NCI-H2171 (cell line): Measurements from ENCODE around the gene STX1B.
A peak's percentile ranks its signal among the peaks of the same experiment; 100 is the strongest.

Experiments used
- DNase-seq: peaks from one replicate; lab custom pipeline; 2025; lab: John Stamatoyannopoulos, UW

STX1B gene

DNA sequence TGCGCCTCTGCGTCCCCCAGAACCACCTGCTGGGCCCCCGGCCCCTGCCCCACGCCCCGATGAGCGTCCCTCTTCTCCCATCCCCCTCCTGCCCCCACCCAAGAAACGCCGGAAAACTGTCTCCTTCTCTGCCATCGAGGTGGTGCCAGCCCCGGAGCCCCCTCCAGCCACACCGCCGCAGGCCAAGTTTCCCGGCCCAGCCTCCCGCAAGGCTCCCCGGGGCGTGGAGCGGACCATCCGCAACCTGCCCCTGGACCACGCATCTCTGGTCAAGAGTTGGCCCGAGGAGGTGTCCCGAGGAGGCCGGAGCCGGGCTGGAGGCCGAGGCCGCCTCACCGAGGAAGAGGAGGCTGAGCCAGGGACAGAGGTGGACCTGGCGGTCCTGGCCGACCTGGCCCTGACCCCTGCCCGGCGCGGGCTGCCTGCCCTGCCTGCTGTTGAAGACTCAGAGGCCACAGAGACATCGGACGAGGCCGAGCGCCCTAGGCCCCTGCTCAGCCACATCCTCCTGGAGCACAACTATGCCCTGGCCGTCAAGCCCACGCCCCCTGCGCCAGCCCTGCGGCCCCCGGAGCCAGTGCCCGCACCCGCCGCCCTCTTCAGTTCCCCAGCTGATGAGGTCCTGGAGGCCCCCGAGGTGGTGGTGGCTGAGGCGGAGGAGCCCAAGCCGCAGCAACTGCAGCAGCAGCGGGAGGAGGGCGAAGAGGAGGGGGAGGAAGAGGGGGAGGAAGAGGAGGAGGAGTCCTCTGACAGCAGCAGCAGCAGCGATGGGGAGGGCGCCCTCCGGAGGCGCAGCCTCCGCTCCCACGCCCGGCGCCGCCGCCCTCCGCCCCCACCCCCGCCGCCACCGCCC, 31.0 kb downstream of the STX1B start:
- no peak for DNase-seq

DNA sequence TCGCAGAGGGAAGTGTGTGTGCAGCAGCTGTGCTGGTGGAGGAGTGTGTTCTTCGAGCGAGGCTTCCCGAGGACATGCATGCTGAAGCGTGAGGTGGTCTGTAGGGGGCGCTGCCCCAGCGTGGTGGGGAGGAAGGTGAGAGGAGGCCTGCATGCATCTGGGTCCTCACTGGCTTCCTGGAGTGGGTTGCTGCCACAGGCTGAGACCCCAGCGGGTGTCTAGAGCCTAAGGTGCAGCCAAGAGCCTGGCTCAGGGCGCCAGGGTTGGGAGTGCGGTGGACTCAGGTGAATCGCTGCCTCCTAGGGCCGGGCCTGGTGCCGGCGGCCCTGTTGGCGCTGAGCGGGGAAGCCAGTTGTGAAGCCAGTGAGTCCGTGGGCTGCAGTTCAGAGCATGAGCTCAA, 32.9 kb downstream of the STX1B start:
- DNase-seq, result no peak

DNA sequence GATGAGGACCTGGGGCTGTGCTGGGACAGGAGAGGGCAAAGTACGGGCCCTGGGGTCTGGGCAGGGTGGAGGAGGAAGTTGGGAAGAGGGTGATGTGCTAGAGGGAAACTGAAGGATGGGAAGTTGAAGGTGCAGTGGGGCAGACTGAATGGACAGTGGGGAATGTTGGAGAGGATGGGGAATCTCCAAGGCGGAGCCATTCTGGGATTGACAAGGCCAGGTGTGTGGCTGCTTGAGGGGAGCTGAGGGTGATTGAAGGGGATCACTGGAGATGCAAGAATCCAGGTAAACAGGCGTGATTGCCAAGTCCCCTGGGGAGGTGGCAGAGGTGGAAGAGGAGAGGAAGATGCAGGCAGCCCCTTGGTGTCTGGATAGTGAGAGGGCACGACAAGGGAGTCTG, 34.0 kb downstream of the STX1B start:
- DNase-seq, result no peak

DNA sequence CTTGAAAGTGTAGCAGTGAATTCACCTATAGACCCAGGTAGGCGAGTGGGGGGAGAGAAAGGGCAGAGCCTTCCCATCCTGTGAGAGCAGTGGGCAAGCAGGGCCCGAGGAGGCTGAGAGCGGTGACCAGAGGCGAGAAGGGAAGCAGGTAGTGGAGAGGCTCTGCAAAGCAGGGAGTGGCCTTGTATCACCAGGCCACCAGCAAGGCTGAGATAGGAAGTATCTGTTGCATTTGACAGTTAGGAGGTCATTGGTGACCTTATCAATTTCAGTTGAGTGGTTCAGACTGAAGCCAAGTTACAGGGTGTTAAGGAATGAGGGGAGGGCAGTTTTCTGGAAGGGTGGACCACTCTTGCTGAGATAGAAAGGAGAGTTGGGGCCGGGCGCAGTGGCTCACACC, 36.1 kb downstream of the STX1B start:
- no peak for DNase-seq

DNA sequence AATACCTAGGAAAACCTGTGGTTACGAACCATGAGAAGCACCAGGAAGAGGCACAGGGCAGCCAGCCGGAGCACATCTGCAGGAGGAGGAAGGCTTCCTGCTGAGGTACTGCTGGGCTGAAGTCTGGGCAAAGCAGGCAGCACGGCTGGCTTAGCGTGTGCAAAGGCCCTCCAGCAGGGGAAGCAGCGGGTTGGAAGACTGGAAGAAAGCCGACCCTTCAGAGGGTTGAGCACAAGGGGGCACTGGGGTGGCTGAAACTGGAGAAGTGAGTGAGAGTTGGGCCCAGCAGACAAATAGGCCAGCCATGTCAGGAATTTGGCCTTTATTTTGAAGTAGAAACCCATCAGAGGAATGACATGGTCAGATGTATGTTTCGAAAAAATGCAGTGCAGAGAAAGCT, 37.6 kb downstream of the STX1B start:
- DNase-seq, result no peak

DNA sequence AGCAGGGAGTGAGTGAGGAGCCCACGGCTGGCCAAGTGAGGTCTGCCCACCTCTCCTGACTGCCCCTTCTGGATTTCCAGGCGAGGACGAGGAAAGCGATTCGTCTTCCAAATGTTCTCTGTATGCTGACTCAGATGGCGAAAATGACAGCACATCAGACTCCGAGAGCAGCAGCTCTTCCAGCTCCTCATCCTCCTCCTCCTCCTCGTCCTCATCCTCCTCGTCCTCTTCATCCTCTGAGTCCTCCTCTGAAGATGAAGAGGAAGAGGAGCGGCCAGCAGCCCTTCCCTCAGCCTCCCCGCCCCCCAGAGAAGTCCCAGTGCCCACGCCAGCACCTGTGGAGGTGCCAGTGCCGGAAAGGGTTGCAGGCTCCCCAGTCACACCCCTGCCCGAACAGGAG, 39.1 kb downstream of the STX1B start:
- DNase-seq, result no peak

DNA sequence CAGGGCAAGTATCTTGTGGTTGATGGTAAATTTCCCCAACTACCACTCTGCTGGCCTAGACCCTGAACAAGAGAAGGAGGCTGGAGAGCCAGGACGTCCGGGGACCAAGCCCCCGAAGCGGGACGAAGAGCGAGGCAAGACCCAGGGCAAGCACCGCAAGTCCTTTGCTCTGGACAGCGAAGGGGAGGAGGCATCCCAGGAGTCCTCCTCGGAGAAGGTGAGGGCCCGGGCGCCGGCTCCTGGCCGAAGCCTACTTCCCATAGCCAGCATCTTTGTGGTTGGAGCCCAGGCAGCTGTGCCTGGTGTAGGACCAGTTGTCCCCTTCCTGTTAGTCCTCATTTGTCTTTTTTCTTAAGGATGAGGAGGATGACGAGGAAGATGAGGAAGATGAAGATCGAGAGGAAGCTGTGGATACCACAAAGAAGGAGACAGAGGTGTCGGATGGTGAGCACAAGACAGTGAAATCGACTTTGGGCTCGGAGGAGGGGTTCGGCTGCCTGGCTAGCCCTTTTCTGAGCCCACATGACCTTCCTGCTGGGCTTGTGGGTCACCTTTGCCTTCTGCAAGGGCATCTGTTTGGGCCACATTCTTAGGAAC, 41.1 kb downstream of the STX1B start:
- DNase-seq, result no peak

DNA sequence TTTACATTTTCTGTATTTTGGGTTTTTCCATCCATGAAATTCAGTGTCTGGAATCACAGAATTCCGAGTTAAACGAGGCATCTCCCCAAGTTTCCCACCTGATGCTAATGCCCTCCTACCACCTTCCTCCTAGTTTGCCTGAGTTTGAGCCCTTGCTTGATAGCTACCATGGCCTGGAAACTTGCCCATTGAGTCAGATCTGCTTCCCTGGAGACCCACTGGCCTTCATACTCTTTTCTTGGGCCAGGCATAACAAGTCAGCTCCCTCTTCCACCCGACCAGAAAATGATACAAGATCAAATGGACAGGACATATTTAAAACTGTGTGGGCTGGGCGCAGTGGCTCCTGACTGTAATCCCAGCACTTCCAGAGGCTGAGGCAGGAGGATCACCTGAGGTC, 42.6 kb downstream of the STX1B start:
- no peak for DNase-seq

DNA sequence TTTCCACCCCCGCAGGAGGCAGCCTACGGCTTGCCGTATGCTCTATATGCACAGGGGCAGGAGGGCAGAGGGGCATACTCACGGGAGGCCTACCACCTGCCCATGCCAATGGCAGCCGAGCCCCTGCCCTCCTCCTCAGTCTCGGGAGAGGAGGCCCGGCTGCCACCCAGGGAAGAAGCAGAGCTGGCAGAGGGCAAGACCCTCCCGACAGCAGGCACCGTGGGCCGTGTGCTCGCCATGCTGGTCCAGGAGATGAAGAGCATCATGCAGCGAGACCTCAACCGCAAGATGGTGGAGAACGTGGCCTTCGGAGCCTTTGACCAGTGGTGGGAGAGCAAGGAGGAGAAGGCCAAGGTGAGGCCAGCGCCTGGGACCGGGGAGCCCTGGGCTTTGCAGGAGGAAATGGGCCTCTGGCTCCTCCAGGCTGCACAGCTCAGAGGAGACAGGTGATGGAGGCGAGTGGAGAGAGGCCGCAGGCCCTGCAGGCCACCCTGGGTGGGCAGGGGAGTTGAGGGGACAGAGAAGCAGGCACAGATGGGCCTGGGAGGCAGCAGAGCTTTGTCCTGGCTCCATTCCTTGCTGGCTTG, 44.3 kb downstream of the STX1B start:
- no peak for DNase-seq

DNA sequence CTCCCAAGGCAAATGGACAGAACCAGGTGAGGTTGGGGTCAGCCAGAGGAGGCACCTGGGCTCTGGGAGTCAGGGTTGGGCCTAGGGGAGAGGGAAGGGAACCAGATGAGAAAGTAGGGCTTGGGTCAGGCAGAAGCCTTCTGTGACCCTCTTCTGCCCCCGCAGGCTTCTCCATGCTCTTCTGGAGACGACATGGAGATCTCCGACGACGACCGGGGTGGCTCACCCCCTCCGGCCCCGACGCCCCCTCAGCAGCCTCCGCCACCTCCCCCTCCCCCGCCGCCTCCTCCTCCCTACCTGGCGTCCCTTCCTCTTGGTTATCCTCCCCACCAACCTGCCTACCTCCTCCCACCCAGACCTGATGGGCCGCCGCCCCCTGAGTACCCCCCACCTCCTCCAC, 45.0 kb downstream of the STX1B start:
- DNase-seq, result no peak

DNA sequence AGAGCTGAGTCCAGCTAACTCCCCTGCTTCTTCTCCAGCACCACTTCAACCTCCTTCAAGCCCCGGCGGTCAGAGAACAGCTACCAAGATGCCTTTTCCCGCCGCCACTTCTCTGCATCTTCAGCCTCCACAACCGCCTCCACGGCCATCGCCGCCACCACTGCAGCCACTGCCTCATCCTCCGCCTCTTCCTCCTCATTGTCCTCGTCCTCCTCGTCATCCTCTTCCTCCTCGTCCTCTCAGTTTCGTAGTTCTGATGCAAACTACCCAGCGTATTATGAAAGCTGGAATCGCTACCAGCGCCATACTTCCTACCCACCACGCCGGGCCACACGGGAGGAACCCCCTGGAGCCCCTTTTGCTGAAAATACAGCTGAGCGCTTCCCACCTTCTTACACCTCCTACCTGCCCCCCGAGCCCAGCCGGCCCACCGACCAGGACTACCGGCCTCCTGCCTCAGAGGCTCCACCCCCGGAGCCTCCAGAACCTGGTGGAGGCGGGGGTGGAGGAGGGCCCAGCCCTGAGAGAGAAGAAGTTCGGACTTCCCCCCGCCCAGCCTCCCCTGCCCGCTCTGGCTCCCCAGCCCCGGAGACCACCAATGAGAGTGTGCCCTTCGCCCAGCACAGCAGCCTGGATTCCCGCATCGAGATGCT, 45.7 kb downstream of the STX1B start:
- no peak for DNase-seq

DNA sequence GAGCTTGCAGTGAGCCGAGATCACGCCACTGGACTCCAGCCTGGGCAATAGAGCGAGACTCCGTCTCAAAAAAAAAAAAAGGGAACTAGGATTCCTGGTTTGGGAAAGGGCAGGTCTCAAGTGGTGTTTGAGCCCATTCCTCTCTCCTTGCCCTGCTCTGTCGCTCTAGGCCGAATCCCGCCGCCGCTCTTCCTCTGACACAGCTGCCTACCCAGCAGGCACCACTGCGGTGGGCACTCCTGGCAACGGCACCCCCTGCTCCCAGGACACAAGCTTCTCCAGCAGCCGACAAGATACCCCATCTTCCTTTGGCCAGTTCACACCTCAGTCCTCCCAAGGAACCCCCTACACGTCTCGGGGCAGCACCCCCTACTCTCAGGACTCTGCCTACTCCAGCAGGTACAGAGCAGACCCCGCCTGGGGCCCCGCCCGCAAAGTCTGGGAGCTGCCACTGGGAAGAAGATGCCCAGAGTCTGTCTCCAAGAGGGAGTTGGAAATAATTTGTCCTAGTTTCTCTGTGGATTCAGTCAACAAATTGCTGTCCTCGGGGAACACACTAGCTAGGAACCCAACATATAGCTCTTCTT, 46.4 kb downstream of the STX1B start:
- DNase-seq, result no peak

DNA sequence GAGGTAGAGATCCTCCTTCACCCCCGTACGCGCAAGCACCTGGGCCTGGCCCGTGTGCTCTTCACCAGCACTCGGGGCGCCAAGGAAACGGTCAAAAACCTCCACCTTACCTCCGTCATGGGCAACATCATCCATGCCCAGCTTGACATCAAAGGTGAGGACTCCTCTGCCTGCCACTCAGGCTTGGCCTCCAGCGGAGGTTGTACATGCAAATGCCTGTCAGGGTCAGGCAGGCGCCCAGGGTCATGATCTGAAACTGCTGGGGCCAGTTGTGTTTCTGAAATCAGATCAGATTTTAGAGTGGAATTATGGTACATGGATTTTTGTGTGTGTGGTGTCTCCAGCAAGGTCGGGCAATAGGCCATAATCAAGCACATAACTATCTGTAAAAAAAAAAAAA, 49.1 kb downstream of the STX1B start:
- DNase-seq, result no peak

DNA sequence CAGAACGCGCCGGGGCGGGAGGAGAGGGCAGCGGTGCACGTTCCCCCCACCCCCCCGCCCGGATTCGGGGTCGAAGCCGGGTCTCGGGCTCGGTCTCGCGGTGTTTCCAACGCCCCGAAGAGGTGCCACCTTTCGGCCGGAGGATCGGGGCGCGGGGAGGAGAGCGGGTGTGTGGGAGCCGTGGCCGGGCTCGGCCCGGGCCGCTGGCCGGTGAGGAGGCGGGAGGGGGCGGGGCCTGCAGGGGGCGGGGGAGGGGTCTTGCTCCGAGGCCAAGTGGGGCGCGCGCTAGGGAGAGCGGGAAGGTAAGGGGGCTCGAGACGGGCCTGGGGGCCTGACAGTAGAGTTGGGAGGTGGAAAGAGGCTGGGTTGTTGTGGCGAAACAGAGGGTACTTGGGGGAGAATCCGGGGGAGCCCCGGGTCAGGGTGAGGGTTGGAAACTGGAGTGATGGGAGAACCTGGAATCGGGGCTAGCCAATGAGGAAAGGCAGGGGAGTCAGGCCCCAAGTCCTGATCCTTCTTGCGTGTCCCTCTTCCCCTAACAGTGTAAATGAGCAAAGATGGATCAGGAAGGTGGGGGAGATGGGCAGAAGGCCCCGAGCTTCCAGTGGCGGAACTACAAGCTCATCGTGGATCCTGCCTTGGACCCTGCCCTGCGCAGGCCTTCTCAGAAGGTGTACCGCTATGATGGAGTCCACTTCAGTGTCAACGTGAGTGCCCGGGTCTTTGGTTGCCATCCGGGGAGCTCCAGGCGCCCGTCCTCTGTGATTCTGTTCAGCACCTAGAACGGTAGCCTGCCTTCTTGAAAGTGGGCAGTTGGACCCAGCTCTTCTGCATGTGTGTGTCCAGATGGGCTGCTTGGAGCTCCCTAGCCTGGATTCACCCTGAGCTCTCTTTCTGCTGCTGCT, 52.0 kb downstream of the STX1B start:
- DNase-seq, result no peak

DNA sequence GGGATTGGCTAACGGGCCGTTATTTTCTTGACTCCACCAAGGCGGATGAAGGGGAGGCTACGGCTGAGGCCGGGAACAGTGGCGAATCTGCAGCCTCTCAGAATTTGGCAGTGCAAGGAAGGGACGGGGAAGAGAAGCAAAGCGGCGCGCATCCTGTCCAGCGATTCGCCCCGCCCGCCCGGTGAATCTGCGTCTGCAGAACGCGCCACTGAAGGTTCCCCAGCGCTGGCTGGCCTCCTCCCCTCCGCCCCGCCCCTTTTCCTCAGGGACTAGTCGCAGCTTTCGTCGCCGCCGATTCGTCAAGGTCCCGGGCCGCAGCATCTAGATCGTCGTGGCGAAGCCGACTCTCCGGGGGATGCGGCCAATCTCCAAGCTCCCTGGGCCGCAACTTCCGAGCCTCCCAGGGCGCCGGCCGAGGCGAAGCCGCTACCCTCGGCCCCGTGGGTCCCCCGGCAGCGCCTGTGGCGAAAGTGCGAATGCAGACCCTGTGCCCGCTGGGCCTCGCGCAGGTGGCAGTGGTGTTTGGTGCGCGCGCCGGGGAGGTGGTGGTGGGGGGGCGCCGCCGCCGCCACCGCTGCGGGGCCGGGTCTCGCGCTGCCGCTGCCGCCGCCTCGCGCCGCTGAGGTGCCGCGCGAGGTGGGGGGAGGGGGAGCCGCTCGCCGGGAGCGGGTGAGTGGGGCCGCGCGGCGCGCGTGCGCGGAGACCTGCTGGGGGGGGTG, 52.8 kb downstream of the STX1B start, which contains the start of gene SETD1A:
Gene SETD1A (plus strand): TSS at position 299 of the 719 bp plus-strand sequence. CDS start 978 bp downstream, outside the sequence.
- DNase-seq, result peak; percentile 97

DNA sequence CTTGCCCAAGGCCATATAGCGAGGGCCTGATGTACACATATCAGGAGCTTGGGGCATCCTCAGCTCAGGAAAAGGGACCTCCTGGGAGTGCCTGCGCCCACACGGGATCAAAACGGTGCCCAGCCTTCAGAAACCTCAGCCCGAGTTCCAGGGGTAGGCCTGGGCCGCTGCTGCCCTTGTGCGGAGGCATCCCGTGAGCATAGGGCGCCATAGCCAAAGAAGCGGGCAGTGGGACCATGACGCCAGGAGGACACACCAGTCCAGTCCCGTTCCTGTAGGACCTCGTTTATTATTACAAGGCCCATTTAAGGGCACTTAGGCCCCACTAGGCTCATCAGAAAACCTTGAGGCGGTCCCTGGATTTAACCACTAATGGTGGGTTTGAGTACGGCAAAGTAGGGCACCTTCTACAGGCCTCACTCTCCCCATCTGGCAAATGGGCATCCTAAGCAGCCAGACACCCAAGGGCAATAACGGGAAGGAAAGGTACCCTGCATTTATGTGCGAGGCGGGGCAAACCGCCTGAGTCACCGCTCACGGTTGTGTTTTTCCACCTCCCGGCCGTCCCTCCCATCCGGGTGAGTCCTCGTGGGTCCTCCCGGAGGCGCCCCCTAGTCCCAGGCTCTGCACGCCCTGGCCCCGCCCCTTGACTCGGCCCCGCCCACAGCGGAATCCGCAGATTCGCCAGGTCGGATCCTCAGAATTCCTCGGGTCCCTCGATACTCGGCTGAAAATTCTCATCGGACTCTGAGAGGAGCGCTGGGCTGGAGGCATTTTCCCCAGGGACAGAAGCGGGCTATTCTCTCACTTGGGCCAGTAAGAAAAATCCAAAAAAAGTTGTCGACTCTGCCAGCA, 53.6 kb downstream of the STX1B start:
- DNase-seq, result peak; percentile 83

DNA sequence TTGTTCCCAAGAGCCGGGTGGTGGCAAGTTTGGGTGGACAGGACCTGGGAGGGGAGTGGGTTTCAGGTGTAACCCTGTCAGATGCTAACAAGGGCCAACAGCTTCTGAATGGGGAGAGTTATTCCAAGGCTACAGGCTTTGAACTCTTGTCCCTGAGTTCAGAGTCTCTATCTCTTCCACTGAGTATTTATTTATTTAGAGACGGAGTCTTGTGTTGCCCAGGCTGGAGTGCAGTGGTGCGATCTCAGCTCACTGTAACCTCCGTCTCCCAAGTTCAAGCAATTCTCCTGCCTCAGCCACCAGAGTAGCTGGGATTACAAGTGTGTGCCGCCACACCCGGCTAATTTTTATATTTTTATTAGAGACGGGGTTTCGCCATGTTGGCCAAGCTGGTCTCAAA, 55.4 kb downstream of the STX1B start:
- DNase-seq, result no peak

DNA sequence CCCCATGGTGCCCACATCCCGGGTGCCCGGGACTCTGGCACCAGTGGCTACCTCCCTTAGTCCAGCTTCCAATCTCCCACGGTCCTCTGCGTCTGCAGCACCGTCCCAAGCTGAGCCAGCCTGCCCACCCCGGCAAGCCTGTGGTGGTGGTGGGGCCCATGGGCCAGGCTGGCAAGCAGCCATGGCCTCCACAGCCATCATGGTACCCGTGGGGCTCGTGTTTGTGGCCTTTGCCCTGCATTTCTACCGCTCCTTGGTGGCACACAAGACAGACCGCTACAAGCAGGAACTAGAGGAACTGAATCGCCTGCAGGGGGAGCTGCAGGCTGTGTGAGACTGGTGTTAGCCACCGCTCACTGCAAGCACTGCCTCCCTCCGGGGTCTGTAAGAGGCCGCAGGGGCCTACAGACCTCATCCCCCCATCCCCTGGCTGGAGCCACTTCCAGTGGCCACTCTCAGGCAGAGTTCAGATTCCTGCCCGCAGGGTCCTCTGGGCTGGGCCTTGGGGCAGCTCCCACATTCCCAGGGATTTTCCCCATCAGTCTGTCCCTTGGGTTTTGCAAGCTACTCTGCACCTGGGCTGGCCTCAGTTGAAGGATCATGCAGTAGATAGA, 56.8 kb downstream of the STX1B start:
- peak; percentile 32 for DNase-seq

DNA sequence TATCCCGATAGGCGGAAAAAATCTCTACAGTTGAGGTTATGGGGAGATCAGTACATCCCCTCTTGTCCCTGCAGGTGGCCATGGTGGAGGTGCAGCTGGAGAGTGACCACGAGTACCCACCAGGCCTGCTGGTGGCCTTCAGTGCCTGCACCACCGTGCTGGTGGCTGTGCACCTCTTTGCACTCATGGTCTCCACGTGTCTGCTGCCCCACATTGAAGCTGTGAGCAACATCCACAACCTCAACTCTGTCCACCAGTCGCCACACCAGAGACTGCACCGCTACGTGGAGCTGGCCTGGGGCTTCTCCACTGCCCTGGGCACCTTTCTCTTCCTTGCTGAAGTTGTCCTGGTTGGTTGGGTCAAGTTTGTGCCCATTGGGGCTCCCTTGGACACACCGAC, 57.3 kb downstream of the STX1B start:
- DNase-seq, result no peak
